G401.6 (cell line): ENCODE results near the gene MAFF.

Experiments used
- FAIRE-seq: peaks from 2 replicates; lab custom pipeline; 2012; peaks lifted over from hg19 to GRCh38; lab: Jason Lieb, UNC

MAFF gene

DNA sequence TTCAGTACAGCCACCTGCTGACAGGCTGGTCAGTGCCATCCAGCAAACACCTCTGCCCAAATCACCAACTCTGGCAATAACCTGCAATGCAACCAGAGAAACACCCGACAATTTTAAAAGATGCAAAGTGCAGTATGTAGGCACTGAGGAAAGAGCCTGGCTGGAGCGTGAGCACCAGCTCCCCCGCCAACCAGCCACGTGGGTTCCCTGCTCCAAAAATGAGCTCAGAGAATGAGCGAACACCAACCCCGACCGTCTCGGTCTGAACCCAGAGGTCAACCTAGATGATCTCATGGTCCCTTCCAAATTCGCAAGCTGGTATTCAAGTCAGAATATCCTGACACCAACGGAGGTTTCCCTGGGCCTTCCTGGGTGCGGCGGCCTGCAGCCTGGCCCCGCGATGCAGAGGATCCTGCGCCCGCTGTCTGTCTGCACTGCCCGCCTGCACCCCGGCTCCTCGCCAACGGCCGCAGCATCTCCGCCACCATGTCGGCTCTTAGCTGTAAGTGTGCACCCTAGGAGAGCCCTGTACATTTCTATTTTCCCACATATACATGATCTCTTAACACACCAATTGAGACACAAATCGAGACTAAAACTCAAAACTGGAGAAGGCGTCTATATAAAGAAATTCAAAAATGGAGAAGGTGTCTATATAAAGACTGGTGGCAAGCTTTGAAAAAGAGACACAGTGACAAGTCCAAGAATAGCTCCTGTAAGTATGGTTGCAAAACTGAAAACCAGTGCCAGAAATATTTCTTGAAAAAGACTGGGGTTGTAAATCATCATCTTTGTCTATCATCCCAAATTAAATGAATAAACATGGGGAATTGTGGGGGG is 48.2 kb downstream of the MAFF start:
- FAIRE-seq = no peak

DNA sequence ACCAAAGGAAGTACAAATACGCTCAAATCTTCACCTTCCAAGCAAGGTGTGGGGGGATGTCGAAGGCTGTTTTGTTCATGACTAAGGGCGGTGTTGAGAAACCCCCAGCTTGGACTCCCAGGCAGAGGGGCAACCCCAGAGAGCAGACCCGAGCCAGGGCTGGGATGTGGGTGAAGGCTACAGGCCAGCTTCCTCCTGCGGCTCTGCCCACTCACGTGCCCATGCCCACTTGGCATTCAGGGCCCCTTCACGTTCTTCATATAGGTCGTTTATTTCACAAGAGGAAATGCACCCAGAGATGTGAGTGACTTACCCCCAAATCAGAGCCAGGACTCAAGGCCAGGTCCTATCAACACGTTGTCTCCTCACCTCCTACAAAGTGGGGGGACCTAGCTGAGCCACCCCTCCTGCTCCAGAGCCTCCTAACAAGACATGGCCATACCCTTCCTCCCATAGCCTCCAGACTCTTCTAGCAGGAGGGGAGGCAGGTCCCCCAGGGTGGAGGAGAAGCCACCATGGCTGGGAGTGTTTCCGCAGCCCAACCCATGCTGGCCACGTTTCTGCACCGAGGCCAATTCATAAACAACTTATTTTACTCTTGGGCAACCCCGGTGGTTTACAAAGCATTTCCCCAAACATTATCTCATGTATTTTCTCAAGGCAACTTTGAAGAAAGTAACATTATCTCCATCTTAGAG is 49.0 kb downstream of the MAFF start:
- FAIRE-seq = no peak

DNA sequence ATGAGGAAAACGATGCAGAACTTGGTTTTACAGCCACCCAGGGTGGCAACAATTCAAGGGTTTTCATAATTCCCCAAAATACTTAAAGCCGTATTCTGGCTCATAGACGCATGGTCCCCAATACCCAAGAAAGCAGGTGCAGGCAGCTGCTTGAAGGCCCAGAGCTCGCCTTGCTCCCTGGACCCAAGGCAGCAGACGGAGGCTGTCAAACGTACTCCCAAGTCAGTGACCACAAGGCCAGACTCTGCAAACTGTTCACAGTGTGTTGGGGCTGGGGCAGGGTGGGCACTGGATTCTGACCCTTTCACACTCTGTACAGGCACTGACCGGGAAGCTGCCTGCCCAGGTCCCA is 49.5 kb downstream of the MAFF start:
- FAIRE-seq = no peak

DNA sequence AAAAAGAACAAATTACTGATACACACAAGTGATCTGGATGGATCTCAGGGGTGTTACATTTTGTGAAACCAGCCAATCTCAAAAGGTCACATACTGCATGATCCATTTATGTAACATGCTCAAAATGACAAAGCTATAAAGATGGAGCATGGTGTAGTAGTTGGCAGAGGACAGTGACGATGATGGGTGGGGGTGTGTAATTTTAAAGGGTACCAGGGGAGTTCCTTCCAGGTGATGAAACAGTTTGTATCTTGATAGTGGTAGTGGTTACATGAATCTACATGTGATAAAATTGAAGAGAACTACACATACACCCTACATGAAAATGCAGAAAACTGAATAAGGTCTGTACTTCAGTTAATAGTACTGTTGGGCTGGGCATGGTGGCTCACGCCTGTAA is 53.9 kb downstream of the MAFF start:
- no peak for FAIRE-seq

DNA sequence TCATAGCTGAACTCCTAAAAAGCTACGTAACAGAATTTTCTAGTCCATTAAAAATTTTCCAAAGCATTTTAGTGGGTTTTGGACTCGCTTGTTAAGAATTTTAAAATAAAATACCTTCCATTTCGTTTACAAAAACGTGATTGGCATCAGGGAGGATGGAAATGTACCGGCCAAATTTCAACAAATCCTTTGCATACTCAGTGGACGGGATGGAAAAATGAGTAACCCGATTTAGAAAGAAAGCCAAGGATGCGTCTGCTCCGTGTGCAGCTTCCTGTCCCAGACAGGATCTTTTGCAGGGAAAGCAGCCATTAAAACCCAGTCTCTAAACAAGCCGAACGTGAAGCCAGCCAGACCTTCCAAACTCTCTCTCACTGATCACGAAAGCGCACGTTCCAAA is 55.4 kb downstream of the MAFF start:
- FAIRE-seq = no peak

DNA sequence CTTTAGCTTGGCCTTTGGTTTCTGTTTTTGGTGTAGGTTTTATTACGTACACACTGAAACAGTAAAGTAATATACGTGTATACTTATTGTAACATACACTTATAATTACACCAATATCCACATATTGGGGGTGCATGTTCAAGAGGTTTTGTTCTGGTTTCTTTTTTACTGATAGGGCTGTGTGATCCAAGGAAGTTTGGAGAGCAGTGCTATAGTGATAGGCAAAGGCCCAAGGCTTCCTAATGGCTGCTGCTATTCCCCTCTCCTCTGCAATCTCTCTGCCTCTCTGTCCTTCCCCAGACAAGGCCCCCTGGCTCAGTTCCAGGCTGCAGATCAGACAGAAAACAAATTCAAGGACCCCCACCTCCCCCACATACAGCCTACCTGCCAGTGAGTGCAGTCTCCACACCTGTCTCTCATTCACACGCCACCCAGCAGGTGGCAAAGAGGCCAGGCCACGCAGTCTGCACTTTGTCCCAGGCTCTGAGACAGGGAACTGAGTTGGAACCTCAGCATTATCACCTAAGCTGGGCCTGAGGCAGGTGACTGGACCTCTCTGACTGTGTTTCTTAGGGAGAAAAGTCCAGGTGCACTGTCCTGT is 56.0 kb downstream of the MAFF start:
- FAIRE-seq = no peak

DNA sequence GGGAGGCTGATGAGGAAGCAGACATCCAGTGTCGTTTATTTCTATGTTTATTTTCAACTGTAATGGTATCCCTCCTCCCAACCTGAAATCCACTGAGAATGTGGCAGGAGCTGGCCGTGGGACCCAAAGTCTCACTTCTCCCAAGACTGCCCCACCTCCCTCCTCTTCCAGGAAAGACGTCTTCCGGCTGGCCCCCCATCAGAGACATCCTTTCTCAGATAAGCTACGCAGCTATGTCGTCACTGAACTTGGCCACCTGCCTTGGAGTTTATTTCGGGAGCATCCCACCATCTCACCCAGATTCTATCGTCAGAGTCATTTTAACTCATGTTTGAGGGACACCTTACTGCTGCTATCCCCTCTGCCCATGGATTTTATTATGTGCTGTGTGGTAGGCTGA is 57.1 kb downstream of the MAFF start:
- no peak for FAIRE-seq

DNA sequence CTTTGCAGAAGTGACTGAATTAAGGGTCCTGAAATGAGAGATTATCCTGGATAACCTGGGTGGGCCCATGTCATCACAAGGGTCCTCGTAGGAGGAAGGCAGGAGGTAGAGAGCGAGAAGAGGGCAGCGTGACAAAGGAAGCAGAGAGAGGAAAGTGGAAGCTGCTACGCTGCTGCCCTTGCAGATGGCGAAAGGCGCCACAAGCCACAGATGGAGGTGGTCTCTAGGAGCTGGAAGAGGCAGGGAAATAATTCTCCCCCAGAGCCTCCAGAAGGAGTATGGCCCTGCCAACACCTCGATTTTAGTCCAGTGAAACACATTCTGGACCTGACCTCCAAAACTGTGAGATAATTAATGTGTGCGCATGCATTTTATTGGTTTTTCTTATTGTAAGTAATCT is 57.6 kb downstream of the MAFF start:
- no peak for FAIRE-seq

DNA sequence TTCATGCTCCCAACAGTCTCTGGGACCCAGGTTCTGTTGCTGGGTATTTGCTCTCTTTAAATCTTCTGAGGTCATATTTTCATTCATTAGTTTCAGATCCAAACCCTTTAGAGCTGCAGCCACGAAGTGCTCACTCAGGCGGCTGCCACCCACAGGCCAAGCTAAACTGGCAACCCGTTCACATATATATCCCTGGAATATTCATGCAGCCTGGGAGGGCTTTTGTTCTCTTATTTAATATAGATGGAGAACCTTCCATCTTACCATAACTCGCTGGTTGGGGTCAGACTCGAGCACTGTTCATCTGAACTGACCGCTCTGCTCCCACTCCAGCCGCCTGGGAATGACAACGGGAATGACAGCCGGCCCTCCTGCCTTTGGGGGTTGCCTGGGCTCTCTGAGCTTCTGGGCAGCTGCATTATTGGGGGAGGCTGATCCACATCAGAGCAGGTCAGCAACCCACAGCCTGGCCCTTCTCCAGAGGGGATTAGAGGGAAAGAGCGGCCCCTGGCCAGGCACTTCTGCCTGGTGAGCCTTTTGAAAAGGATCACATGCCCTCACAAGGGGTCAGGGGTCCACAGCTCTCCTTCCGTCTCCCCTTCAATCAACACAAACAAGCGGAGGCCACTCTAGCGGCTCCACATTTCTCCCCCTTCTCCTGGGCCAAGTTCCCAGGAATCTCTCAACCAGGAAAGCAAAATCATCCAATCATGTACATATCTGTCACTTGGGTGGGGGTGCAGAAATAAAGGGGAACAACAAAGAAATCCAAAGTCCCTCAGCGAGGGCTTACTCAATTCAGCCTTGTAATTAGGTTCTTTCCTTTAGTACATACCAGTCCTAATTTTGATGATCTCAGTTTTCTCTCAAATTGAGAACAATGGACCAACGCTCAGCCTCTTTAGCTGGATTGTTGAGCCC is 59.2 kb downstream of the MAFF start:
- no peak for FAIRE-seq

DNA sequence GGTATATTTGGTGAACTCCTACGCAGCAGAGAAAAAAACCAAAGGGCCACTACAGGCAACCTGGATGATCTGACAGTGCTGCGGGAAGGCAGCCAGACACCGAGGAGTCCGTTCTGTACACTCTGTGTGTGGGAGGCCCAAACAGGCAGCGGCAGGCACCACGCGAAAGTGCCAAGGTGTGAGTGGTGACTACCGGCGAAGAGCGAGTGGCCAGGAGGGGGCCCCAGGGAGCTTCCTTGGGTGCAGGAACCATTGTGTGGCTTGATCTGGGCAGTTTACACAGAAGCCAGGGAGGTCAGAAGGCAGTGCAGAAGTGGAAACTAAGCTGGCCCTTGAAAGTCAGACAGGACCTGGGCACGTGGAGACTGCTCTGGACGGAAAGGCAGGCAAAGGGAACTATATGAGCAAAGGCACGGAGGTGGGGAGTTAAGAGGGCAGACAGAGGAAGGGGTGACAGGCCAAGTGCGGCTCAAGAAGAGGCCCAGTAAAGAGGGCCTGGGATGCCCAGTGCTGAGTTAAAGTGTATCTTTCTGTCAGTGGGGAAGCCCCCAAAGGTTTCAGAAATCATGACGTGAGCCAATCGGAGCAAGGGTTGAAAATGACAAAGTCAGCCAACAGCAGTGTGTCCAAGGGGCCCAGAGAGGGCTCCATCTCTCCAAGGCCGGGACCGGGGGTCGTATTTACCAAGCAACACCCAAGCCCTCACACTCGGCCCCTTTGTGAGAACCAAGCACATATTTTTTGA is 60.4 kb downstream of the MAFF start:
- no peak for FAIRE-seq

DNA sequence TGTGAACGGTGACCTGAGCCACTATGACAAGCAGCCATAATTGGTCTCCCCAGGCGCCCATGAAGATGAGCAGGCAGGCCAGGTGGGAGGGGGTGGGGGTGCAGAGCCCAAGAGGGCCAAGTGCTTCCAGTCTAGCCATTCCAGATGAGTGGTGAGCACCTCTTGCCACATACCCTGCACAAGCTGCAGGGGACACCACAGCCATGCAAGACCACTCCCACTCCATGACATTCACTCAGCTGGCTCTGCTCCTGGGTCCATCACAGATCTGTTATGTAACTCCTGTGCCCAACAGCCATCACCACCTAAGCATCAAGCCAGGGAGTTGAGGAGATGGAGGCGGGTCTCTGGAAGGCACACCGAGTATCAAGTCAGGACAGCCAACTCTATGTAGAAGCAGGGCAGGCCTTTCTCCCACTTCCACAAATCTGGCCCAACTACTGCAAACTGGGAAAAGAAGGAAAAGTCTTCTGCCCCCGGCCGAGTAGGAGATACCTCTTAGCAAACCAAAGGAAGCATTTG is 62.6 kb downstream of the MAFF start:
- no peak for FAIRE-seq
